CD4-positive, alpha-beta T cell treated with Interferon gamma for 1 hour (primary cell): ENCODE measurements around the gene EBF3.

Experiments used
- DNase-seq: peaks from one replicate; pipeline ENCODE4 v3.0.0-alpha.2; 2020

EBF3 gene, protein sequence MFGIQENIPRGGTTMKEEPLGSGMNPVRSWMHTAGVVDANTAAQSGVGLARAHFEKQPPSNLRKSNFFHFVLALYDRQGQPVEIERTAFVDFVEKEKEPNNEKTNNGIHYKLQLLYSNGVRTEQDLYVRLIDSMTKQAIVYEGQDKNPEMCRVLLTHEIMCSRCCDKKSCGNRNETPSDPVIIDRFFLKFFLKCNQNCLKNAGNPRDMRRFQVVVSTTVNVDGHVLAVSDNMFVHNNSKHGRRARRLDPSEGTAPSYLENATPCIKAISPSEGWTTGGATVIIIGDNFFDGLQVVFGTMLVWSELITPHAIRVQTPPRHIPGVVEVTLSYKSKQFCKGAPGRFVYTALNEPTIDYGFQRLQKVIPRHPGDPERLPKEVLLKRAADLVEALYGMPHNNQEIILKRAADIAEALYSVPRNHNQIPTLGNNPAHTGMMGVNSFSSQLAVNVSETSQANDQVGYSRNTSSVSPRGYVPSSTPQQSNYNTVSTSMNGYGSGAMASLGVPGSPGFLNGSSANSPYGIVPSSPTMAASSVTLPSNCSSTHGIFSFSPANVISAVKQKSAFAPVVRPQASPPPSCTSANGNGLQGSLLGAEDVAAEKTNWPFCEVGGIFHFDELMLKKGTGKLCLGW

DNA sequence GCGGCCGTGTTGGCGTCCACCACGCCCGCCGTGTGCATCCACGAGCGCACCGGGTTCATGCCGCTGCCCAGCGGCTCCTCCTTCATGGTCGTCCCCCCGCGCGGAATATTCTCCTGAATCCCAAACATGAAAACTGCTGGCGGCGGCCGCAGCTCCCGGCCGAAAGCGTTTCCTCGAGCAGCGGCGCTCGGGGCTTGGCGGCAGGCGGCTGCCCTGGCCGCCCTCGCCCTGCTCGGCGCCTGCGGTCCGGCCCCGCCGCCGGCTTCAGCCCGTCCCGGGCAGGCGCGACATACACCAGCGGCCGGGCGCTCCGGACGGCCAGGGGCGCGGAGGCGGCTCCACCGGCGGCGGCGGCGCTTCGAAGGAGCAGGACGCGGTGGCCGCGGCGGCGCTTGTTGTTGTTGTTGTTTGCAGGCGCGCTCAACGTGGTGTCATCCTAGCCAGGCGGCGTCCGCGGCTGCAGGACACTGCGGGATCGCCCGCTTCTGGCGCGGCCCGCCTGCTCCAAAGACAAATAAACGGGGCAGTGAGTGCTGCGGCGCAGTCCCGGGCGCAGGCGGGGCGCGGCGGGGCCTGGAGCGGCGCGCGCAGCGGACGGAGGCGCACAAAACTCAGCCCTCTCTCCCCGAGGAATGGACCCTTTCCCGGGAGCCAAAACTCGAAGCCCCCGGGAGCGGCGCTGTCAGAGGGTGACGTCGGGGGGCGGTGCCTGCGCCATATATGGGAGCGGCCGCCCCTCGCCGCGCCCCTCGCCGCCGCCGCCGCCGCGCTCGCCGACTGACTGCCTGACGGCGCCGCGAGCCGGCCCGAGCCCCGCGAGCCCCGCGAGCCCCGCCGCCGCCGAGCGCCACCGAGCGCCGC lies at the start of gene EBF3:
Gene EBF3 (minus strand): TSS at position 634 of the 861 bp plus-strand sequence. CDS start 506 bp downstream, at position 128.
- DNase-seq, result peak; percentile 11

- DNase-seq, result no peak
These were observed 49.5 kb upstream of the EBF3 start for GRCh38 chr10:130013335-130014262.

DNA sequence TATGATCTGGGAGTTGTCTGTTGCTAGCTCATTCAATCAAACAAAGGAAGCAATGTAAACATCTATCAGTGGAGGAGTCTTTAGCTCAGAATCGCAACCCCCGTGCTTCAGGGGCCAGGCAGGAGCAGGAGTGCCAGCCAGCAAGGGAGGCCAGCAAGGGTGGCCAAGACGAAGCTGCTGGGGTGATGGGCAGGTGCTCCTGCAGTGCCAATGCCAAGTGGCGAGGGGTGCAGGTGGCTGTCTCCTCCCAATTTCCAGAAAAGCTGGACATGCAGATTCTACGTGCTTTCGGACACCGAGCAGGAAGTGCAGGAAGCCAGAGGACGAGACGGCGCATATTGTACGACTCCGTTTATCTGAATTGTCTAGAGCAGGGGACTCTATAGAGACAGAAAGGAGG lies 48.1 kb upstream of the EBF3 start:
- DNase-seq, result no peak

- no peak for DNase-seq
These were observed 46.6 kb upstream of the EBF3 start for GRCh38 chr10:130010653-130011052.

DNA sequence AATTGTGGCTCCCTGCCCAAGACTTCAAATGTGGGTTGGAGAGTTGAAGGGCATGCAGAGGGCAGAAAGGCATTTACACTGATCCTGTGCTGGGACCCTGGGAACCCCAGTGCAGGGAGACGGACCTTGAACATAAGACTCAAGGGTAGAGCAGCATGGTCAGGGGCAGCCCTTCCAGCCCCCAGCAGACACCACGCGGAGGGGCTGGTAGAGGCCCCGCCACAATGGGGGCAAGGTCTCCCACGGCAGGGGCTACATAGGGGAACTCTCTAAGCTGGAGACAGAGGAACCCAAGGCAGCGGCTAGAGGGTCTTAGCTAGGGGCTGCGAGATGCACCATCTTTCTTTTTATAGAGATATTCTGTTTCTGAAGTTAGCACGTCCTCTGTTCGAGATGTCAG lies 45.2 kb upstream of the EBF3 start:
- no peak for DNase-seq

DNA sequence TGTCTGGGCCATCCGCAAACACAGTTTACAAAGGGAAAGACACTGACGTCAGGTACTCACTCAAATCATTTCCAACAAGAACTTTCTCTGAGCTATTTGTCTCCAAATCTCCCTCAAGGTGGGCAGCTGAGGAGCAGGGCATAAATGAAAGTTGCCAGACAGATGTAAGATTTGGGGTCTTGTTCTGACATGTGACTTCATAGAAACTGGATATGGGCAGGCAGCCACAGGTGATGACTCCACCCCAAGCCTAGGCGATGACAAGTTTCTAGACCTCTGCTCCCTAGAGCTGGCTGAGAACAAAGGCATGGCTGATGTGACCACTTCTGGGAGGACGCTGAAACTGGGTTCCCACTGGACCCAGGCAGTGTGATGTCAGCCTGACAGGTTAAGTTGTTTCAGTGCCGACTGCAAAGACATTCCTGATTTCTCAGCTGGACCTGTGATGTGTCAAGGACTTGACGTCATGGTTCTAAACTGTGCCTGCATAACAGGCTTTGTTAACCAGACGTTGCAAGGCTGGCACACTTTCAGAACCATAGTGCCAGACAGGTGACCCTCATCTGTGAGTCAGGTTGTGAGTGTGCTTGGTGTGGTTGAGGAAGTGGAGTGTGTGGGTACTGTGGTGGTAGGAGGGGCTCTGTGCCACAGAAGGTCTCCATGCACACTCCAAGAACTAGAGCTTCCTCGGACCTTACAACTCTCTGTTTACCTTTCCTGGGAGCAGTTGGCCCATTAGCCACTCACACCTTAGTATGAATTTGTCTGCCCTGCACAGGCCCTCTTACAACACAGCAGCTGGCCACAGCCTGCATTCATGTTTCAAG lies 39.9 kb upstream of the EBF3 start:
- DNase-seq, result no peak

DNA sequence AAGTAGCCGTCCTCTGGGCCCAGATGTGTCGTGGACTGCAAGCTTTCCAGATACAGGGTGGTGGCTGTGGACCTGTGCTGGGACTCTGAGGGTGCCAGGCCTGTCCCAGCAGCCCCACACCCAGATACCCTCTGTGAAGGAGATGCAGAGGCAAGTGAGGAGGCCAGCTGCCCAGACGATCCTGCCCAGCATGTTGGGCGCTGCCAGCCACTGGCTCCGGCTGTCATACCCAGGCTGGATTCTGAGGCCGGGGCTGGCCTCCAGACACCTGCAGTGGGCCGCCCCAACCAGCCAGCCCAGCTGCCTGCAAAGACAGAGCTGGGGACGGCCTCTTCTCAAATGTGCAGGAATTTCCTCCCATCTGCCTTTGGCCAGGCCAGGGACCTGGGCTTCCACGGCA lies 39.1 kb upstream of the EBF3 start:
- no peak for DNase-seq

DNA sequence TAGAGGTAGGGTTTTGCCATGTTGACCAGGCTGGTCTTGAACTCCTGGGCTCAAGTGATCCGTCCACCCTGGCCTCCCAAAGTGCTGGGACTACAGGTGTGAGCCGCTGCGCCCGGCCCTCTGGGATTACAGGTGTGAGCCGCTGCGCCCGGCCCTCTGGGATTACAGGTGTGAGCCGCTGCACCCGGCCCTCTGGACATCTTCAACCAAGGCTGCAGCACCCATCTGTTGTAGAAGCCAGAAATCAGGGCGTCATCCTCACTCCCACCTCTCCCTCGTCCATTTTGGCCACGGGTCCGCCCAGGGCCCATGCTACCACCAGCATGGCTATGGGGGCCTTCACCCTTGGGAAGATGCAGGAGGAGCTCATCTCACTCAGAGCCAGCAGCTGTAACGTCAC lies 38.5 kb upstream of the EBF3 start:
- no peak for DNase-seq

GRCh38 chr10:130000918-130001317 lies 36.8 kb upstream of the EBF3 start:
- DNase-seq, result no peak

- DNase-seq, result no peak
These were observed 35.1 kb upstream of the EBF3 start for GRCh38 chr10:129999140-129999539.

- DNase-seq, result no peak
These were observed 29.5 kb upstream of the EBF3 start for GRCh38 chr10:129993621-129994020.

- DNase-seq, result no peak
These were observed 28.3 kb upstream of the EBF3 start for GRCh38 chr10:129992356-129992755.

DNA sequence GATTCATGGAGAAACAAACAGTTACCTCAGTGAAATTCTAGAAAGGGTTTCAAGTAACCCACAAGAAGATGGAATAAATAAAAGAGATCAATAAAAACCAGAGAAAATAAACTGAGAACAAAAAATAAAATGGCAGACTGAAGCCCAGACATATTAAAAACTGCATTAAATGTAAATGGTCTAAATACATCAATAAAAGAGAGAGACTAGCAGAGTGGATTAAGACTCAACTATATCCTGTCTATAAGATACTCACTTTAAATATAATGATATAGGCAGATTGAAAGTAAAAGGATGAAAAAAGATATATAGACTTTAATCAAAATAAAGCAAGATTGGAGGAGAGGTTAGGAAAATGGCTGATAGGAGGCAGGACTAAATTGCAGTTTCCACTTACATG lies 18.8 kb upstream of the EBF3 start:
- DNase-seq, result no peak

- no peak for DNase-seq
These were observed 14.9 kb upstream of the EBF3 start for GRCh38 chr10:129978980-129979379.

GRCh38 chr10:129978322-129978721 lies 14.2 kb upstream of the EBF3 start:
- no peak for DNase-seq

DNA sequence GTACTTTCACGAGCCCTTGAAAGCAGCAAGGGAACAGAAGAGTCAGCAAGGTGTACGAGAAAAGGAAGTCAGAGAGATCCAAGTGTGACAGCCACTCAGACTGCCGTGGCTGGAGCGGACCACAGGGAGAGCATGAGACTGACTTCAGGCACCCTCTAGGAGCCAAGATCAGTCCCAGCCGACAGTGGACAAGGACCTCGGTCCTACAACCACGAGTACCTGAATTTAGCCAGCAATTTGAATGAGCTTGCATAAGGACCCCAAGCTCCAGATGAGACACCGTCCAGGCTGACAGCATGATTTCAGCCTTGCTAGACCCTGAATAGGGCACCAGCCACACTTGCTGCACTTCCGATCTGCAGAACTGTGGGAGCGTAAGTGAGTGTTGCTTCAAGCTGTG lies 13.7 kb upstream of the EBF3 start:
- DNase-seq, result no peak

DNA sequence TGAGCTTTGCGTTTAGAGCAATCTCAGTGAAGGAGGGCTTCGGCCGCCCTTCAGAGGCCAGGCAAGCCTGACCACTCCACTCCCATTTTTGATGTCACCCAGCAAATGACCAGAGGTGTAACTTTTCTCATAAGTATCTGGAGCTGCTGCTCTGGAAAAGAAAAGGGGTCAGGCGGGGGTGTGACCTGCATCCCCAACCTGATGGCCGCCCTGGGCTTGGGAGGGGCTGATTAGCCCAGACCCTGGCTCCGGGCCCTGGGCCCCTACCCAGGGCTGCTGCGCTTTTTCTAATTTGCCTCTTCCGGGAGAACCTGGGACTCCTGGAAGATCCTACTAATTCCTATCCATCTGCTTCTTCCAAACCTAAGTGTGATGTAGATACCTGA lies 9.6 kb upstream of the EBF3 start:
- DNase-seq, result no peak

DNA sequence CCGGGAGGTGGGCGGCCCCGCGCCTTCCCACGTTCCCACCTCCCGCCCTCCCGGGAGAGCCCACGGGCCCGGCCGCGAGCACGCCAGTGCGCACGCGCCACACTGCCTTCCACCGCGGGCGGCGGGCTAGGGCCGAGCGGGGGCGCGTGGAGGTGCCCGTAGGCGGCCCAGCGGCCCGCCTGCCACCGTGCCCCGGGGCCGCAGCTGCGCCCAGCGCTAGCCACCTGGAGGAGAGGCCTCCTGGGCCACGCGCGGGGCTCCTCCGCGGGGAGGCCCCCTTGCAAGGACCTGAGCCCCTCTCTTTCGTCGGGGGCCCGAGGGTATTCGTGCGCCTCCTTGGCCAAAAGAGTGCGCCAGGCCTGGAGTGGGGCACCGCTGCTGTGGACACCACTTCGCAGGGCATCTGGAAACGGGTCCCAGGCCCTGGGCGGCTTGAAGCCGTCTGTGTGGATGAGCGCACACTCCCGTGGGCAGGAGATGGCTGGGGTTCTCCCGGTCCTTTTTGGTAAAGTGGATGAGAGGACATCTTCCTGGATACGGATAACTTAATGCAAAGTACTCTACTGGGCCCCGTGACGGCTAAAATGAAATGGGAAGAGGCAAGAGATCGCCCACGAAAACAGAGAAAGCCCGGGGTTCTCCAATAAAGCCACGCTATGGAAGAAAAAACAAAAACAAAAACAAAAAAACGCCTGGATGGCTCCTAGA lies 9.0 kb upstream of the EBF3 start:
- DNase-seq, result no peak

DNA sequence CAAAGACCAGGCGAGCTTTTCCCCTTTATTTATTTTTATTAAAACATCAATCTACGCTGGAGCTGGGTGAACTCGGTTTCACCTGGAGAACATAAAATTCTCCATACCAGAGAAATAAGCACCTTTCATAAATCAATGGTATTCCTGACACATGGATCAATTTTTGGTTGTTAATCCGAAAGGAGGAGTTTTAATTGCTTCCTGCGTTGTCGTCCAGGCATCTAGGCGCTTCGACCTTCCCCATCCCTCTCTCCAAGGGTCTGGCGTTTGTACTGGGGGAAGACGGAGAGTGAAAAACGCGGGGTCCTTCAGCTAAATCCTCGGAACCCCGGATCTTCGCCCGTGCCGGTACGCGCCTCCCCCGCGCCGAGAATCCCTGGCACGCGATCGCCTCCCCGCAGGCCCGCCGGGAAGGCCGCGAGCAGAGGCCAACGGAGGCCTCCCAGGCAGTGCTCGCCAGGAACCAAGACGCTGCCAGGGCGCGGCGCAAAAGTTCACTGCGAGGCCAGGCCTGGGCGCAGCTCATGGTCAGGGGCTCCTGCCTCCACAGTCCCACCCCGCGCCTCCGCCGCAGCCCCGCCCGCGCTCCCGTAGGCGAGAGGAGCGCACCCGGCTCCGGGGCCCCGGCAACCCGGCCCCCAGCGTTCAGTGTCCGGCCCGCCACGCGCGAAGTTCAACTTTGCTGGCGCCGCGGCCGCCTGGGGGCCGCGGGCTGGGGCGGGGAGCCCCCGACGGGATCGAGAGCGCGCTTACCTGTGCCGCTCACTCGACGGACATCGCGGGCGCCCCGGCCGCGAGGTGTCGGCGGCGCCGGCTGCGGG lies 8.3 kb upstream of the EBF3 start:
- DNase-seq, result no peak
